Spinal cord (tissue), 10 donors: Measurements from ENCODE around the gene BCL2A1. TPM values are rescaled to one million over a fixed set of nuclear protein-coding genes. Genes with fewer than 3 reads are reported as not detected.
"Not testable (repeated sequence)": the region's sequence is repeated elsewhere in the genome, so short reads cannot be mapped to it uniquely, and the experiment has no call there.

ENCODE experiments used
- DNase-seq, 6 donors: peaks; one replicate each; pipeline versions ENCODE4 v3.0.0 to v3.0.0-alpha.2; 2013 to 2015; ENCODE audit warnings: low spot score in 6 of 6, low read depth in 4 of 6
- H3K27ac ChIP-seq: one replicate; pipeline ENCODE4 v1.5.1; 2013; ENCODE audit warnings: low read depth, low read length, control low read depth
- H3K27me3 ChIP-seq: one replicate; pipeline ENCODE4 v1.6.1; 2013; ENCODE audit warnings: low read length; ENCODE audit not compliant: control insufficient read depth, insufficient read depth
- H3K36me3 ChIP-seq: one replicate; pipeline ENCODE4 v1.6.1; 2013; ENCODE audit warnings: low read length; ENCODE audit not compliant: control insufficient read depth, insufficient read depth
- H3K4me1 ChIP-seq: one replicate; pipeline ENCODE4 v1.6.1; 2013; ENCODE audit warnings: low read length; ENCODE audit not compliant: control insufficient read depth, insufficient read depth
- H3K4me3 ChIP-seq: one replicate; pipeline ENCODE4 v1.5.1; 2013; ENCODE audit warnings: low read depth, low read length, control low read depth
- H3K9me3 ChIP-seq: one replicate; pipeline ENCODE4 v1.6.1; 2013; ENCODE audit warnings: low read length; ENCODE audit not compliant: control insufficient read depth, insufficient read depth
- WGBS: methylation state at CpG from one replicate; pipeline ENCODE4 v1.1.5; 2013; ENCODE audit warnings: missing lambda C conversion rate; ENCODE audit not compliant: insufficient coverage; 5-methylcytosine and 5-hydroxymethylcytosine counted together
- polyA plus RNA-seq, 2 donors: library from polyadenylated mRNA; unstranded; fragments of 120-200 nt; gene quantifications; one replicate each; pipeline ENCODE4 v1.2.1, GENCODE V29; 2013; ENCODE audit not compliant: insufficient read length in 2 of 2
- total RNA-seq, 2 donors: library from RNA; depleted of rRNA in 1 of 2; stranded (reverse); fragments of 120-200 nt in 1 of 2; fragments of >200 nt in 1 of 2; gene quantifications; one replicate each; pipeline versions ENCODE4 v1.2.3 to v1.2.4, GENCODE V29; 2013 to 2014
- donor health status: healthy.

Gene BCL2A1
- total and polyA plus RNA-seq, 4 donors = 0.32 to 9.7 (median 0.38) TPM

- Histone ChIP-seq H3K4me3 (no peak overlapping the region), H3K27me3 (no peaks in the 10 kb centered on the region), H3K4me1 (no peaks in the 10 kb centered on the region), H3K27ac (no peak overlapping the region), H3K9me3 (no peaks in the 10 kb centered on the region), H3K36me3 (no peaks in the 10 kb centered on the region)
- no CpG with 5 or more reads among the region's 3 CpGs for WGBS
- DNase-seq = no peak
Measured at GRCh38 chr15:79948761-79949160, 22.2 kb downstream of the BCL2A1 start.

- no peaks in the 10 kb centered on the region for H3K27me3 ChIP-seq
- no peaks in the 10 kb centered on the region for H3K36me3 ChIP-seq
- no peaks in the 10 kb centered on the region for H3K4me1 ChIP-seq
- H3K4me3 ChIP-seq = no peak overlapping the region
- H3K9me3 ChIP-seq = no peaks in the 10 kb centered on the region
- WGBS = 86% methylated on average over 7 of the region's 10 CpGs
- DNase-seq = no peak
- H3K27ac ChIP-seq = no peak overlapping the region
Measured at GRCh38 chr15:79948095-79948695, 22.8 kb downstream of the BCL2A1 start.

- Histone ChIP-seq H3K4me1 (no peaks in the 10 kb centered on the region), H3K27ac (no peak overlapping the region), H3K9me3 (no peaks in the 10 kb centered on the region), H3K4me3 (no peak overlapping the region), H3K36me3 (no peaks in the 10 kb centered on the region), H3K27me3 (no peaks in the 10 kb centered on the region)
- no peak for DNase-seq
Measured at GRCh38 chr15:79947009-79947408, 24.0 kb downstream of the BCL2A1 start.

- no peaks in the 10 kb centered on the region for H3K4me1 ChIP-seq
- H3K9me3 ChIP-seq = no peaks in the 10 kb centered on the region
- WGBS = 84% methylated on average over 5 of the region's 7 CpGs
- no peak for DNase-seq
- no peak overlapping the region for H3K4me3 ChIP-seq
- no peaks in the 10 kb centered on the region for H3K27me3 ChIP-seq
- no peaks in the 10 kb centered on the region for H3K36me3 ChIP-seq
- H3K27ac ChIP-seq = no peak overlapping the region
Measured at GRCh38 chr15:79944622-79945021, 26.4 kb downstream of the BCL2A1 start.

DNA sequence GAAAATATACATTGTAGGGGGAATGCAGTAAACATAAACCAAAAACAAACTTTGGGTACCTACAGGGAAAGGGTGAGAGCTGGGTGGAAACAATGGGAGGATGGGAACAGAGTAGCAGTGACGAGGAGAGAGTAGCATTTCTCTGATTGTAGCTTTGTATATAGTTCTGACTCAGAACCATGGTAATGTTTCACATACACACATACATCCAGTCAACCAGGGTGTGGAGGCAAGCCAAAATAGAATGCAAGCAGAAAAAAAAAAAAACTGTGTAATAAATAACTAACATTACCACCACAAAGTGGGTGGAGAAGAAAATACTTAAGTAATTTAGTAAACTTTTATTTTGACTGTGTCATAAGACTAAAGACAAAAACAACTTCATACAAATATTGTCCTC is 27.2 kb downstream of the BCL2A1 start:
- no peak for DNase-seq
- Histone ChIP-seq H3K27ac (no peak overlapping the region), H3K9me3 (no peaks in the 10 kb centered on the region), H3K4me3 (no peak overlapping the region), H3K27me3 (no peaks in the 10 kb centered on the region), H3K4me1 (no peaks in the 10 kb centered on the region), H3K36me3 (no peaks in the 10 kb centered on the region)
- WGBS = no CpG with 5 or more reads among the region's 1 CpG

- 87% methylated on average over 3 of the region's 7 CpGs for WGBS
- H3K27me3 ChIP-seq = no peaks in the 10 kb centered on the region
- DNase-seq = no peak
- H3K4me3 ChIP-seq = no peak overlapping the region
- H3K27ac ChIP-seq = no peak overlapping the region
- H3K9me3 ChIP-seq = no peaks in the 10 kb centered on the region
- no peaks in the 10 kb centered on the region for H3K36me3 ChIP-seq
- H3K4me1 ChIP-seq = no peaks in the 10 kb centered on the region
Measured at GRCh38 chr15:79942741-79943481, 28.1 kb downstream of the BCL2A1 start.

DNA sequence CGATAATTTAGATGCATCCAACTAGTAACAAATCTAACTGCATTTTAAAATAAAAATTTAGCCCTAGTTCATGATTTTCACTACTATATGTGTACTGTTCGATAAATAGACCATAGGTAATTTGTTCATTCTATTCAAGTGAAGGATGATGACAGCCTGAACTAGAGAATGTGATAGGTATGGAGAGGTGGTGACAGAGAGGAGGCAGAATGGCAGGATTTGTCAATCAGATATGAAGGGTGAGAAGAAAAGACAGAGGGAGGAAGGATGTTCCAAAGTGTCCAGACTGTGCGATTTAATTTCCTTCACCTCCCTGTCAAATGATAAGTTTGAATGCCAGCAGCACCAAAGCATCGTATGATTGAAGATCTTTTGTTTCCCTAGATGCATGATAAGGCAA is 31.6 kb downstream of the BCL2A1 start:
- no peaks in the 10 kb centered on the region for H3K4me1 ChIP-seq
- H3K9me3 ChIP-seq = no peaks in the 10 kb centered on the region
- no peak overlapping the region for H3K4me3 ChIP-seq
- WGBS = 83% methylated on average over 1 of the region's 4 CpGs
- no peaks in the 10 kb centered on the region for H3K27me3 ChIP-seq
- no peak overlapping the region for H3K27ac ChIP-seq
- DNase-seq = no peak
- H3K36me3 ChIP-seq = no peaks in the 10 kb centered on the region

- Histone ChIP-seq H3K27ac (no peak overlapping the region), H3K9me3 (no peaks in the 10 kb centered on the region), H3K36me3 (no peaks in the 10 kb centered on the region), H3K27me3 (no peaks in the 10 kb centered on the region), H3K4me3 (no peak overlapping the region), H3K4me1 (no peaks in the 10 kb centered on the region)
- no peak for DNase-seq
- WGBS = no CpG with 5 or more reads among the region's 1 CpG
Measured at GRCh38 chr15:79938143-79938542, 32.9 kb downstream of the BCL2A1 start.

GRCh38 chr15:79935556-79936201 is 35.3 kb downstream of the BCL2A1 start:
- DNase-seq = peak in 1 of 6 donors; percentile 39
- H3K27me3 ChIP-seq, H3K9me3 ChIP-seq, H3K27ac ChIP-seq, H3K4me1 ChIP-seq, H3K36me3 ChIP-seq, H3K4me3 ChIP-seq: not testable (repeated sequence)
- 13% methylated on average over 4 of the region's 7 CpGs for WGBS

DNA sequence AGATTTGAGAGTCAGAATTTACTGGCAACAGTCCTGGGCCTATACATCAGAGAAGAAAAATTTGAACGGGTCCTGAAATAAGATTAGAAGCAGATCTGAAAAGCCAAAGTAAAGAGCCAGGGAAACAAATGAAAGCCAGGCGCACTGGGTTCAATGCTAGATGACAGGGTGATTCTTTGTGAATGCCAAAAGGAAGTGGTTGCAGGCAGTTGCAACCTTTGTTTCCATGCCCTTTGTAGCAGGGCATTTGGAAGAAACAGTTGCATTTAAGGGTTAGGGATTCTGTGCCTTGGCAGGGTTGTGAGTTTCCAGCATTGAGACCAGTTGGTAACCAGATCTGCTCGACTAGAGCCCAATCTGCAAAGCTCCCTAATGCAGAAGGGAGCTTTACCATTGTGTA is 37.8 kb downstream of the BCL2A1 start:
- Histone ChIP-seq H3K27ac (no peak overlapping the region), H3K27me3 (no peaks in the 10 kb centered on the region)
- WGBS = 65% methylated on average over 2 of the region's 3 CpGs

More for the DNA sequence above, 37.8 kb downstream of the BCL2A1 start:
- Histone ChIP-seq H3K9me3 (no peaks in the 10 kb centered on the region), H3K4me3 (no peak overlapping the region), H3K4me1 (no peaks in the 10 kb centered on the region), H3K36me3 (no peaks in the 10 kb centered on the region)
- DNase-seq = no peak
